CD4-positive, alpha-beta T cell (primary cell): ENCODE data around the gene STAT5B. TPM values are rescaled to one million over a fixed set of nuclear protein-coding genes. Genes with fewer than 3 reads are reported as not detected.
"Not testable (repeated sequence)": the region's sequence is repeated elsewhere in the genome, so short reads cannot be mapped to it uniquely, and the experiment has no call there.

Source experiments
- ATAC-seq: fragments of 200-7000 bp; cut with Tn5 transposase; one replicate; pipeline ENCODE4 v1.10.0; 2022; ENCODE audit warnings: mild to moderate bottlenecking; ENCODE audit not compliant: poor library complexity
- CTCF ChIA-PET: fragments of 350-600 bp; sonication (Branson Sonifier 250); formaldehyde crosslinking; loops from one replicate; lab custom pipeline; 2021; ENCODE audit warnings: antibody characterized with exemption, inconsistent platforms; lab: Charles Lee
- POLR2A ChIA-PET: fragments of 350-600 bp; sonication (Branson Sonifier 250); formaldehyde crosslinking; loops from one replicate; lab custom pipeline; 2021; ENCODE audit warnings: antibody characterized with exemption, inconsistent platforms; lab: Charles Lee
- DNase-seq, 14 experiments: peaks; one replicate each; pipeline ENCODE4 v3.0.0-alpha.2; 2013 to 2020; ENCODE audit warnings: mixed read lengths in 2 of 14
- H3K27ac ChIP-seq, 2 donors: one replicate each; pipeline versions ENCODE4 v1.5.1 to v1.7.0; 2013; ENCODE audit warnings: low read length in 2 of 2, low read depth in 1 of 2, mild to moderate bottlenecking in 1 of 2
- H3K27me3 ChIP-seq, 2 experiments: 1 replicate in 1 of 2; 2 replicates in 1 of 2; pipeline versions ENCODE4 v1.6.1 to v1.7.0; 2013; ENCODE audit warnings: low read length in 2 of 2, control low read depth in 1 of 2, mild to moderate bottlenecking in 1 of 2, moderate library complexity in 1 of 2; ENCODE audit not compliant: insufficient read depth in 2 of 2, control insufficient read depth in 1 of 2
- H3K36me3 ChIP-seq: one replicate; pipeline ENCODE4 v1.6.1; 2013; ENCODE audit warnings: low read length, control low read depth; ENCODE audit not compliant: insufficient read depth
- H3K4me1 ChIP-seq: one replicate; pipeline ENCODE4 v1.6.1; 2013; ENCODE audit warnings: low read length, control low read depth; ENCODE audit not compliant: insufficient read depth
- H3K4me3 ChIP-seq: one replicate; pipeline ENCODE4 v1.5.1; 2013; ENCODE audit warnings: mild to moderate bottlenecking, low read length, moderate library complexity
- H3K9me3 ChIP-seq, 2 experiments: 1 replicate in 1 of 2; 2 replicates in 1 of 2; pipeline versions ENCODE4 v1.6.1 to v1.7.0; 2013; ENCODE audit warnings: low read length in 2 of 2, mild to moderate bottlenecking in 2 of 2, control low read depth in 1 of 2, moderate library complexity in 1 of 2; ENCODE audit not compliant: control insufficient read depth in 1 of 2, insufficient read depth in 1 of 2
- H3K27ac Mint-ChIP-seq: one replicate; pipeline ENCODE4 v1.8.0; 2020; ENCODE audit warnings: mixed read lengths
- H3K27me3 Mint-ChIP-seq: one replicate; pipeline ENCODE4 v1.8.0; 2021; ENCODE audit warnings: mixed read lengths
- H3K36me3 Mint-ChIP-seq: one replicate; pipeline ENCODE4 v1.8.0; 2021; ENCODE audit warnings: low read depth, mixed read lengths
- H3K4me1 Mint-ChIP-seq: one replicate; pipeline ENCODE4 v1.8.0; 2021; ENCODE audit warnings: low read depth, mixed read lengths
- H3K4me3 Mint-ChIP-seq: one replicate; pipeline ENCODE4 v1.8.0; 2020; ENCODE audit warnings: mild to moderate bottlenecking, mixed read lengths
- H3K9me3 Mint-ChIP-seq: one replicate; pipeline ENCODE4 v1.8.0; 2020; ENCODE audit warnings: mixed read lengths
- intact Hi-C, 2 experiments: fragments of 100-400 bp; cut with DNase I in 1 of 2; cut with micrococcal nuclease in 1 of 2; formaldehyde crosslinking; loops; one replicate each; pipeline versions ENCODE4 v1.15.1 to v1.9.0; 2023 to 2025; cut with DNase I, micrococcal nuclease
- total RNA-seq, 174 experiments: library from RNA in 2 of 174; stranded (reverse) in 2 of 174; gene quantifications; one replicate each; pipeline ENCODE4 v1.2.3 and lab custom pipeline; 2021 to 2026
- TF ChIP-seq, protein P1 (sequence below): fragments of 200-600 bp; IDR thresholded peaks from one replicate; pipeline ENCODE4 v1.8.0; 2022; ENCODE audit warnings: antibody characterized with exemption, mild to moderate bottlenecking

Gene STAT5B
- total RNA-seq, 2 experiments from 2014 or later = 99.4 to 104 TPM

GRCh38 chr17:42248351-42249179 lies 27.6 kb downstream of the STAT5B start:
- peaks cover 66% of the 10 kb centered on the region for H3K4me1 Mint-ChIP-seq
- peaks cover 55% of the 10 kb centered on the region for H3K4me1 ChIP-seq
- POLR2A ChIA-PET = interaction anchor here (0.6 to 7.4 kb wide), 31 partner anchors 8 to 1139 kb away, joined by 3 to 301 read pairs (median 4); partner anchors contain the start of genes CNP, GHDC, NKIRAS2 and ODAD4
- TF ChIP-seq, protein P1, sequence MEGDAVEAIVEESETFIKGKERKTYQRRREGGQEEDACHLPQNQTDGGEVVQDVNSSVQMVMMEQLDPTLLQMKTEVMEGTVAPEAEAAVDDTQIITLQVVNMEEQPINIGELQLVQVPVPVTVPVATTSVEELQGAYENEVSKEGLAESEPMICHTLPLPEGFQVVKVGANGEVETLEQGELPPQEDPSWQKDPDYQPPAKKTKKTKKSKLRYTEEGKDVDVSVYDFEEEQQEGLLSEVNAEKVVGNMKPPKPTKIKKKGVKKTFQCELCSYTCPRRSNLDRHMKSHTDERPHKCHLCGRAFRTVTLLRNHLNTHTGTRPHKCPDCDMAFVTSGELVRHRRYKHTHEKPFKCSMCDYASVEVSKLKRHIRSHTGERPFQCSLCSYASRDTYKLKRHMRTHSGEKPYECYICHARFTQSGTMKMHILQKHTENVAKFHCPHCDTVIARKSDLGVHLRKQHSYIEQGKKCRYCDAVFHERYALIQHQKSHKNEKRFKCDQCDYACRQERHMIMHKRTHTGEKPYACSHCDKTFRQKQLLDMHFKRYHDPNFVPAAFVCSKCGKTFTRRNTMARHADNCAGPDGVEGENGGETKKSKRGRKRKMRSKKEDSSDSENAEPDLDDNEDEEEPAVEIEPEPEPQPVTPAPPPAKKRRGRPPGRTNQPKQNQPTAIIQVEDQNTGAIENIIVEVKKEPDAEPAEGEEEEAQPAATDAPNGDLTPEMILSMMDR = no peak
- H3K36me3 ChIP-seq = no peaks in the 10 kb centered on the region
- ATAC-seq (peak; percentile 86), DNase-seq (peak; percentile 64 to 94 (median 80))
- H3K27ac ChIP-seq = peak overlapping the region; percentile 85 to 86
- H3K27me3 ChIP-seq = no peaks in the 10 kb centered on the region
- no peaks in the 10 kb centered on the region for H3K27me3 Mint-ChIP-seq
- intact Hi-C loops = loop anchor here (1.0 to 2.0 kb wide), 4 partner anchors 26 to 39 kb away; partner anchors contain the start of gene STAT5B (in 1 of the 2)
- peak overlapping the region; percentile 85 for H3K4me3 Mint-ChIP-seq
- CTCF ChIA-PET = interaction anchor here (0.7 to 7.7 kb wide), 12 partner anchors 11 to 157 kb away, joined by 3 to 51 read pairs (median 6); partner anchors contain the start of gene STAT5A
- H3K9me3 ChIP-seq = no peaks in the 10 kb centered on the region
- H3K4me3 ChIP-seq = peak overlapping the region; percentile 42
- H3K27ac Mint-ChIP-seq = peak overlapping the region; percentile 96
- no peaks in the 10 kb centered on the region for H3K9me3 Mint-ChIP-seq
- peaks cover 8% of the 10 kb centered on the region for H3K36me3 Mint-ChIP-seq

DNA sequence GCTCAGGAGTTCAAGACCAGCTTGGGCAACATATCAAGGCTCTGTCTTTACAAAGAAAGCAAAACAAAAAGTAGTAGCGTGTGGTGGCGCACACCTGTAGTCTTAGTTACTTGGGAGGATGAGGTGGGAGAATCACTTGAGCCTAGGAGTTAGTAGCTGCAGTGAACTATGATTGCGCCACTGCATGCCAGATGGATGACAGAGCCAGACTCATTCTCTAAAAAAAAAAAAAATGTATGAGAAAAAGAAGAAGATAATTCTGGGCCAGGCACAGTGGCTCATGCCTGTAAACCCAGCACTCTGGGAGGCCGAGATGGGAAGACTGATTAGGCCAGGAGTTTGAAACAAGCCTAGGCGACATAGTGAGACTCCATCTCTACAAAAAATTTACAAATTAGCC lies 28.5 kb downstream of the STAT5B start:
- no peaks in the 10 kb centered on the region for H3K27me3 Mint-ChIP-seq
- H3K36me3 ChIP-seq = peaks cover 3% of the 10 kb centered on the region
- peak overlapping the region; percentile 96 for H3K27ac Mint-ChIP-seq
- H3K4me1 ChIP-seq = peaks cover 53% of the 10 kb centered on the region
- no peak for ATAC-seq
- ChIA-PET CTCF (interaction anchor here (0.7 to 7.7 kb wide), 11 partner anchors 16 to 158 kb away, joined by 3 to 51 read pairs (median 6); partner anchors contain the start of gene STAT5A), POLR2A (interaction anchor here (1.3 to 7.4 kb wide), 11 partner anchors 10 to 282 kb away, joined by 3 to 301 read pairs (median 23); partner anchors contain the start of genes CNP, GHDC, STAT3 and STAT5A)
- TF ChIP-seq, protein P1 = no peak
- H3K36me3 Mint-ChIP-seq = peaks cover 11% of the 10 kb centered on the region
- no peak overlapping the region for H3K4me3 ChIP-seq
- H3K9me3 ChIP-seq = no peaks in the 10 kb centered on the region
- peaks cover 63% of the 10 kb centered on the region for H3K4me1 Mint-ChIP-seq
- intact Hi-C loops = loop anchor here (1.0 to 2.0 kb wide), 4 partner anchors 25 to 40 kb away; partner anchors contain the start of gene STAT5B (in 1 of the 2)
- peak overlapping the region; percentile 85 to 86 for H3K27ac ChIP-seq
- H3K27me3 ChIP-seq = no peaks in the 10 kb centered on the region
- no peaks in the 10 kb centered on the region for H3K9me3 Mint-ChIP-seq
- peak overlapping the region; percentile 18 for H3K4me3 Mint-ChIP-seq
- DNase-seq = peak in 1 of 14 experiments; percentile 33

DNA sequence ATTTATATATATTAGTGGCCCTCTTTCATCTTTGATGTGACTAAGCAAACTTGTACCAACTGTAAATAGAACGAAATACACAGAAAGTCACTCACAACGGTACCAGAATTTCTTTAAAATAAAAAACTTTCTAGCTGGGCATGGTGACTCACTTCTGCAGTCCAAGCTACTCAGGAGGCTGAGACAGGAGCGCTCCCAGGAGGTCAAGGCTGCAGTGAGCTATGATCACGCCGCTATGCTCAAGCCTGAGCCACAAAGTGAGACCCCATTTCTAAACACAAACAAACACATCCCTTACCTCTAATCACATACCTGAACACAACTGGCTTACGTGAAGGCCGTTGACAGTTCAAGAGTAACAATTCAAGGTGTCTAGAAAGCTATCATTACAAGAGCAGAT lies 29.7 kb downstream of the STAT5B start:
- Histone ChIP-seq H3K36me3 (peaks cover 3% of the 10 kb centered on the region), H3K27ac (peak overlapping the region; percentile 85 to 86), H3K9me3 (no peaks in the 10 kb centered on the region), H3K4me1 (peaks cover 59% of the 10 kb centered on the region), H3K4me3 (no peak overlapping the region), H3K27me3 (no peaks in the 10 kb centered on the region)
- Mint-ChIP-seq H3K4me1 (peaks cover 63% of the 10 kb centered on the region), H3K27me3 (no peaks in the 10 kb centered on the region), H3K9me3 (no peaks in the 10 kb centered on the region), H3K27ac (peak overlapping the region; percentile 96), H3K4me3 (peak overlapping the region; percentile 35), H3K36me3 (peaks cover 11% of the 10 kb centered on the region)
- TF ChIP-seq, protein P1 = no peak
- ChIA-PET CTCF (interaction anchor here (1.0 to 7.7 kb wide), 5 partner anchors 14 to 160 kb away, joined by 3 to 51 read pairs (median 10); no protein-coding TSS in a partner anchor), POLR2A (interaction anchor here (3.3 to 7.4 kb wide), 6 partner anchors 24 to 142 kb away, joined by 23 to 301 read pairs (median 57); partner anchors contain the start of genes GHDC, STAT3, STAT5A and STAT5B)
- no peak for ATAC-seq
- intact Hi-C loops = no loop called here
- DNase-seq = peak in 2 of 14 experiments; percentile 33 to 42

DNA sequence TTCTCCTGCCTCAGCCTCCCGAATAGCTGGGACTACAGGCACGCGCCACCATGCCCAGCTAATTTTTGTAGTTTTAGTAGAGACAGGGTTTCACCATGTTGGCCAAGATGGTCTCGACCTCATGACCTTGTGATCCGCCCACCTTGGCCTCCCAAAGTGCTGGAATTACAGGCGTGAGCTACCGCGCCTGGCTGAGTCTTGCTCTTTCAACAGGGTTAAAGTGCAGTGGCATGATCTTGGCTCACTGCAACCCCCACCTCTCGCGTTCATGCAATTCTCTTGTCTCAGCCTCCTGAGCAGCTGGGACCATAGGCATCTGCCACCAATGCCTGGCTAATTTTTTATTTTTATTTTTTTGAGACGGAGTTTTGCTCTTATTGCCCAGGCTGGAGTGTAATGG lies 31.0 kb downstream of the STAT5B start:
- H3K9me3 ChIP-seq, H3K27ac Mint-ChIP-seq, intact Hi-C loops, H3K4me3 Mint-ChIP-seq, ATAC-seq, H3K4me3 ChIP-seq, H3K36me3 ChIP-seq, H3K27me3 Mint-ChIP-seq, DNase-seq, H3K9me3 Mint-ChIP-seq, H3K27me3 ChIP-seq, H3K27ac ChIP-seq: not testable (repeated sequence)
- CTCF ChIA-PET = interaction anchor here (1.3 to 2.5 kb wide), 2 partner anchors 23 to 43 kb away, joined by 3 to 11 read pairs; partner anchors contain the start of gene STAT5A
- peaks cover 11% of the 10 kb centered on the region for H3K36me3 Mint-ChIP-seq
- peaks cover 56% of the 10 kb centered on the region for H3K4me1 ChIP-seq
- peaks cover 63% of the 10 kb centered on the region for H3K4me1 Mint-ChIP-seq
- POLR2A ChIA-PET = interaction anchor here (0.5 kb wide), 1 partner anchor 214 kb away, joined by 4 read pairs; no protein-coding TSS in a partner anchor
